G401.6 (cell line): ENCODE data around the gene TRHDE.

Experiments used
- FAIRE-seq: peaks from 2 replicates; lab custom pipeline; 2012; peaks lifted over from hg19 to GRCh38; lab: Jason Lieb, UNC

TRHDE gene

DNA sequence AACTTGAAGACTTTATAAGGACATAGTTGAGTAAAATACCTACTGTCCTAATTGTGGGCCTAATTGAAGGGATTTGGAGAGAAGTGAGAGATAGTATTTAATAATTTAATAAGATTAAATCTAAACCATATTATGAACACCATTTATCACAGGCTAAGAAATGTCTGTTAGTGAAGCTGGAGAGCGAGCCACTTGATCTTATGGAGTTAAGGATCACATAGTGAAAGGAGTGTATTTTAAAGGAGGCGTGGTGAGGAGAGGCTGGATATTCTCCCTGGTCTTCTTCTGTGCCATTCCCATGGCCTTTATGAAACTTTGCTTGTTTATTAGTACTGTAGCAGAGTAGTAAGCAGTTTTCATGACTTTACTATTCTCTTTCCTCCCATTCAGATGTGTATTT, 172.4 kb downstream of the TRHDE start:
- FAIRE-seq = no peak

DNA sequence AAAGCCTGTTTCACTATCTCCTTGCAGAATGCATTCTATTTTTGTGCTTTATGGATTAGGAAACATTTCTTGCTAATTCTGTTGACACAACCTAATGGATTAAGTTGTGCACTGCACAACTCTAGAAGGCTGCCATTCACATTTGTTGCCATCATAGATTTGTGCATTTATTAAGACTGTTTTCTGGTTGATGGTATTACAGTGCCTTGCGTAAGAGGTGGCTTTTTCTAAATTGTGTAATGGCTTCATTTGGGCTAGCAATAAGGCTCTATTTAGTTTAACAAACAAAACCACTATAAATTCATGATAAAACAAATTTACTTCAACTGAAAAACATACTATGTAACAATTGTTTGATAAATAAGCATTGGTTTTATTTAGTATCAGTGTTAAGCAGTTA, 175.9 kb downstream of the TRHDE start:
- no peak for FAIRE-seq

DNA sequence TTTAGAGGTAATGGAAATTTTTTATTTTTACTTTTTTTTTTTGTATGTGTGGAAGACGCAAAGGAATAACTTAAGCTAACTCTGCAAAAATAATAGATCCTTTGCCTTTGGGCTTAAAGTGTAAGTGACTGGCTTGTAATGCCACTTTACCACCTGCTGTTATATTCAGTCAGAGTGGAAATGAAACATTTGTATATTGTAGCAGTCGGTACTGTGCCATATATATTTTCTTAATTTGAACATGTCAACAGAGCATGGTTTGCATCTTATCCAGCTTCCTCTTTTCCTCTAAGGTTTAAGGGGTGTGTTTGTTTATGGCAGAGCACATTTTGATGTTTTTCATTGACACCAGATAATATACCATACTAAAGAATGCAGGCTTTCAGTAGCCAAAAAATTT, 176.6 kb downstream of the TRHDE start:
- FAIRE-seq = no peak

DNA sequence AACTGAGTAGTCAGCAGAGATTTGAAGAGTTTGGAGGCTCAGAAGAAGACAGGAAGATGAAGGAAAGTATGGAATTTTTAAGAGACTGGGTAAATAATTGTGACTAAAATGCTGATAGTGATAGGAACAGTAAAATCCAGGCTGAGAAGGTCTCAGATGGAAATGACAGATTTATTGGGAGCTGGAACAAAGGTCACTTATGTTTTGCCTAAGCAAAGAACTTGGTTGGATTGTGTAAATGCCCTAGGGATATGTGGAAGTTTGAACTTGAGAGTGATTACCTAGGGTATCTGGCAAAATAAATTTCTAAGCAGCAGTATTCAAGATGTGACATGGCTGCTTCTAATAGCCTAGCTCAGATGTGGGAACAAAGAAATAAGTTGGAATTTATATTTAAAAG, 180.9 kb downstream of the TRHDE start:
- no peak for FAIRE-seq

DNA sequence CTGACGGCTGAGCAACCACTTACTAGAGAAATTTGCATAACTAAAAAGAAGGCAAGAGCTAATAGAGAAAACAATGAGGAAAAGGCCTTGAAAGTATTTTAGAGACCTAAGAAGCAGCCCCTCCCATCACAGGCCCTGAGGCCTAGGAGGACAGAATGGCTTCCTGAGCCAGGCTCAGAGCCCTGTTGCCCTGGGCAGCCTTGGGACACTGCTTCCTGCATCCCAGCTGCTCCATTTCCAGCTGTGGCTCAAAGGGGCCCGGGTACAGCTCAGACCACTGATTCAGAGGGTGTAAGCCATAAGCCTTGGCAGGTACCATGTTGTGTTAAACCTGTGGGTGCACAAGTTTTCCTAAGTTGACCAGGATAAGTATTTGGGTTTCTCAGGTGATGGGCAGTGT, 181.4 kb downstream of the TRHDE start:
- no peak for FAIRE-seq

DNA sequence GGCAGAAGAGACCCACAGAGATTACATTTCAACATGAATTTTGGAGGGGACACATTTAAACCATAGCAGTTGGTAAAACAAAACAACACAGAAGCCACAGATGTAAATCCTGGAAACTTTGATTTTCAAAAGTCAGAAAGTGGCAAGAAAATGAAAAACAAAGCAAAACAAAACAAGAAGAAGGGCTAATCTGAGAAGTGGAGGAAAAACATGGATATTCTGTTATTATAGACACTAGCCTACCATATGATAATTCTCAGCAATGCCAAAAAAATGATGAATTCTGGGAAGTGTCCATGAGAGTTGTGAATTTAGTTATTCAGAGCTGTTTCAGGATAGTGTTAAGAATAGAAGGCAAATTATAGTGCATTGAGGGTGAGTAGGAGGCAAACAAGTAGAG, 192.3 kb downstream of the TRHDE start:
- no peak for FAIRE-seq

DNA sequence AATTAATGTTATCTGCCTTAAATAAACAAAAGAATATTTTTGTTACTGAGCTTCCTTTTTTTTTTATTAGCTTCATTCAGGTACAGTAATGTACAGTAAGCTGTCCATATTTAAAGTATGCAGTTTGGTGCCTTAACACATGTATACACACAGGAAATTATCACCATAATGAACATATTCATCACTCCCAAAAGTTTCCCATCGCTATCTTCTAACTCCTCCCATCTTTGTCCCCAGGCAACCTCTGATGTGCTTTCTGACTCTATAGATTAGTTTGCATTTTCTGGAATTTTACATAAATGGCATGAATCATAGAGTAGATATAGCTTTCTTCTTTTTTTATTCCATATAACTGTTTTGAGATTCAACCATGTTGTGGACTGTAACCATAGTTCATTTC, 193.0 kb downstream of the TRHDE start:
- no peak for FAIRE-seq

DNA sequence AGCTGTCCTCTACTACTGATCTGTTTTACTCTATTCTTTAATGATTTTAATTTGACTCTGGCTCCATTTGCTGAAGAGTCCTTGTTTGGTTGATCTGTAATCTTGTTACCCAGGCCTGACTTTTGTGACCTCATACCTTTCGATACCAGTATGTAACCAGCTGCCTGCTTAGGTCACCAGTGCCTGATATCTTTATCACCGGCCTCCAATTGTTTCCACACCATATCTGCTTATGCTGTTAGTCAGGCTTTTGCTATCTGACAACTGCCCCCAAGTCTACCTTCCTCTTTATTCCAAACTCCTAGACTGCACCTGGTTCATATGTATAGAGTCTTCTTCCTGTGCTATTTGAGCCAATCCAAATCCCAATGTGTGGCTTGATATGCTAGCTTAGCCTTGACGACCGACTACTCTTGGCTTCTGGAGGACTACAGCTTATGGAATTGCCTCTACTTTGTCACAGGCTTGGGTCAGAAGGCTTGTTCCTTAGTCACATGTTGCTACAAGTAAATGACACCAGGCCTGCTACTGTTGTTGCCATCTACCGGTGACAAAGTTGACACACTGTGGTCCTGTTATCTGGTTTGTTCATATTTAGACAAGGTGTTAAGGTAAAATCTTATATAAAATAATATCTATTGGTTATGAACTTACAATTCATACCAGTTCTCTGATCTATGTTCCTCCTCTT, 193.9 kb downstream of the TRHDE start:
- no peak for FAIRE-seq

DNA sequence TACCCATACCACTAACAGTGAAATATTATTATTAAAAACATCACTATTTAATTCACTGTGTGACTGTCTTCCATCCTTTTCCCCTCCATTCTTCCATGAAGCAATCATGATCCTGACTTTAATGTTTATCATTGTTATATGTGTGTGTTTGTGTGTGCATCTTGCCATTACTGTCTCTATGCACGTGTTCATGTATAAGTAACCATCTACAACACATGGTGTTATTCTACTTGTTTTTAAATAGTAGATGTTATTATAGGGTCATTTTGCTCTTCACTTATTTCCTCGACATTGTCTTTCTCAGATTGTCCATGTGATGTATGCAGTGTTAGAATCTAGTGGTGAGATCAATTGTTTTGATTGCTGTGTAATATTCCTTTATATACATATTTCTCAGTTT, 195.8 kb downstream of the TRHDE start:
- FAIRE-seq = no peak

DNA sequence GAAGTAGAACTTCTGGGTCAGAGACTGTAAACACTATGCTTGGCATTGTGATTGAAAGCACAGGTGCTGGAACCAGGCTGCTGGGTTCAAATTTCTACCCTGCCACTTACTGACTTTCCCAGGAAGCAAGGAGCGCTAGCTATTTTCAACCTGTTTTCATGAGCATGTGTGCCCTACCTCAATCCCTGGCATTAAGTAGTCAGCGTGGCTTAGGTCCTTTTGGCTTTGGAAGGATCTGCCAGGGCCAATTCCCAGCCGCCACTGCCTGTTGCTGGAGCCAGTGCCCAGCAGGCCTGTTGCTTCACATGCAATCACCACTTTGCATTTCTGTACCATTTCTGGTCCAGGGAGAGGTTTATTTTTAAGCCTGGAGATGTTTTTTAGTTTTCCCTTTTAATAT, 196.3 kb downstream of the TRHDE start:
- no peak for FAIRE-seq

DNA sequence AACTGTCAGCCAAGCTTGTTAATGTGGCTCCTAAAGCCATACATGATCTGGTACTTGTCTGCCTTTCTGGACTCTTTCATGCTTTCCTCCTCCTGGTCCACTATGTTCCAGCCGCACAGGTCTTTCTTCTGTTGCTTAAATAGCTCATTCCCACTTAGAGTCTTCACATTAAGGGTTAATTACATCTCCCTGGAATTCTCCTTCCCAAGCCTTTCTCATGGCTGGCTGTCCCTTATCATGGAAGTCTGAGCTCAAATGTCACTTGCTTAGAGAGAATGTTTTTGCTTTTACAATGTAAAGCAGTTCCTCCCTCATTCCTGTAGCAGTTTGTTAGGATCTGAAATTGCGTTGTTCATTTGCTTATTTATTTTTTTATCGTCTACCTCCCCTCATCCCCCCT, 199.6 kb downstream of the TRHDE start:
- no peak for FAIRE-seq

DNA sequence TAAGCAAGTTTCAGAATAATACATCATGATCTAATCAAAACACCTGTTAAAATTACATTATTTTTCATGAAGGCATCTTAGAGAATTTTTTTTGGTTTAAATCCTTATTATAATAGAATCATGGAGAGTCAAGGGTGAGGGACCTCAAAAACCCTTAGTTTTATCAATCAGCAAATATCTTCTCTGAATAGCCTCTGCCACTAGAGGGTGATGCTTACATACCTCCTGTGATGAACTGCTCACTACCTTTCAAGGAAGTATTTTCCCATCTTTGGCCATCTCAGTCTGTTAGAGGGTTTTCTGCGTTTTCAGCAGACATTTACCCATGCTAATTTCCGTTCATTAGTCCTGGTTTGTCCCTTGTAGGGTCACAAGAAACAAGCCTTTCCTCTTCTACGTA, 200.2 kb downstream of the TRHDE start:
- no peak for FAIRE-seq

DNA sequence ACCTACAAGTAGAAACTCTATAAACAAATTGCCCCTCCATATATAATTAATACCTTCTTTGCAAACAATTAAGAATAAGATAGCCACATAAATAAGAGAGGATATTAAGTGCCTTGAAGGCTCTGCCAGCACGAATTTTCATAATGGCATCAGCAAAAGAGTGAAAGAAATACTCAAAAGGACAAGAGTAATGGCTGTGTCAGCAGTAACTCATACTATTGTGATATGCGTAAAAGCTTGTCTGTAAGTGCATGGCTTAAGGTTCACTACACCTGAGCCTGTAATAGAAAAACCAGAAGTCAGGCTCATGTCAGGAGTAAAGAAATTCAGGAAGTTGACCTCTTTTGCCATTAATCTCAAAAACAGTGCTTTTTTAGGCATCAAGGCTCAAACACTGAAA, 204.1 kb downstream of the TRHDE start:
- no peak for FAIRE-seq

DNA sequence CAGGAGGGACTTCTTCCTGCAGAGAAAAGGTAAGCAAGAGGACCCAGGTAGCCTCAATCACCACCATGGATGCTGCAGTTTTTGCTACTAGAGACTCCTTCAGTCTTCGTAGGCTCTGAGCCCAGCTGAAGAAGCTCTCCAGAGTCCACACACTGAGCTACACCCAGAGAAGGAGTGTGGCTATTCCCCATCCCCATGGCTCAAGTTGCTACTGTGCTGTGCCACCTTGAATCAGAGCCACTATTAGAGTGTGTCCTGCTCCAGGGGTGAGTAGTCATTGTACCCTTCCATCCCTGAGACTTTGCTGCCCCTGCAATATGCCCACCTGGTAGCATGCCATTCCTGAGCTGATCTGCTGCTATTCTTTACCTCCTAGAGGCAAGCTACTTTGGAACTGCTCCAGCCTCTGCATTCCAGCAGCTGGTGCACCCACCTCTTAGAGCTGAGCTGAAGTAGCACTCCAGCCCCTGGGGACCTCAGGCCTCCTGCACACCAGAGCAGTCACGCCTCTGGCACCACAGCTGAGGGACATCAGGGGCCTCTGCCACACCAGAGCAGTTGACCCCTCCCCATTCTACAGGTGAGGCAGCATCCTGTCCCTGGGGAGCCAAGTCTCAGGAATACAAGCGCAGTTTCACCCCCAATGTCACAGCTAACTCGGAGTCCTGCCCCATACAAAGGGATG, 213.0 kb downstream of the TRHDE start:
- FAIRE-seq = no peak

DNA sequence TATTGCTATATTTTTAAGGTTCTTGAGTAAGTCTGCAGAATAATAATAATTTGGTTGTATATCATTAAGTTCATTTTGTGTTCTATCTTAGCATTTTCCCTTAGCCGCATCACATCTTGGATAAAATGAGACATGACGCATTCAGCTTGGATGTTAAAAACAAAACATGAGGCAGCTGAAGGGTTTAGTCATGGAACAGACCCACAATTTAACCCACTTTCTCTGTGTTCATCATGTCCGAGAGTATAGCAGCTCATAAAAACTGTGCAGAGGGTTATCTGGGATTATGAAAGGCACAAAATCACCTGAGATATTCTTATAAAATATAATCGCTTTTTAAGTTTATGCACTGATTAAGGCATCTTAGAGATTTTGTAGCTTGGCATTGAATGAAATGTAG, 219.3 kb downstream of the TRHDE start:
- no peak for FAIRE-seq

DNA sequence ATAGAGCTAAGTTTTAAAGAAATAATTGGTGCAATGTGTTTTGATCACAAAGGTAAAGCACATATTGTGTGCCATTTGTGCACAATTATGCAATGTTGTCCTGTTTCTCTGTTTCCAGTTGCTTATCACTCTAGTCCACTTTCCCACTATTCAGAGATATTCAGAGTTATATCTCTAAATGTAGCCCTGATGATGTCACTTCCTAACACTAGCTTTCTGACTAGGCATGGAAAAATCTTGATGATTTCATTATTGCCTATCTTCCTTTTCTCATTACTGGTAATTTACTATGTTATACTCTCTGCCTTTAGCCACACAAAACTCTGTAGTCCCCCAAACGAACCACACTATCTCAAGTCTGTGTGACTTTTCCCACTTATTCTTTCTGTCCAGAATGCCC, 221.2 kb downstream of the TRHDE start:
- no peak for FAIRE-seq

DNA sequence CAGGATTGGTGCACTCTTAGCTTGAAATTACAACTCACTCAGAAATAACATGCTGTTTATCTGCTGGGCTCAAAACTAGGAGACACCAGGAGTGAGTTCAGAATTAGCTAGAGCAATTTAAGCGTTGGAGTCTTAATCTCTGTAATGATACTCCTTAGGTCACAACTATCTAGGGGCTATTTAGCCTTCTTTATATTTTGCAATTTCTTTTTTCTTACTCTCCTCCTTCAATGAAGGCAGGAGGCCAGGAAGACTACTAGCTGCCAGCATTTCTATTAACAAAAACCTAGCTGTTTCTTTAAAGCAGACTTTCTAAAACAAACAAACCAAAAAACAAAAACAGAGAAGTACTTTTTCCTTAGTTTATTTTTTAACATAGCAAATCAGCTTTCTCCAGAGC, 226.2 kb downstream of the TRHDE start:
- FAIRE-seq = no peak

DNA sequence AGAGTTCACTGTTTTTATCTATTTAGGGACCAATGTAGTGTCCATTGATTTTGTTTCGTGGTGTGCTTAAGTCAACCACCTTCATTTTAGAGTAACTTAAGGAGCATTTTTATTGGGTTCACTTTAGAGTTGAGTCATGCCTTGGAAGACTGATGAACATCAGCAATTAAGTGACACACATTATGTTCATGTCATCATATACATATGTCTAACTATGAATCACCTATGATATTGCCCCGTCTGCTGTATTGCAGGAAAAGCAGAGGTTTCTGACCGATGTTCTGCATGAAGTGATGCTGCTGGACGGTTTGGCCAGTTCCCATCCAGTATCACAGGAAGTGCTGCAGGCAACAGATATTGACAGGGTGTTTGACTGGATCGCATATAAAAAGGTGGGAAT, 227.1 kb downstream of the TRHDE start:
- no peak for FAIRE-seq

DNA sequence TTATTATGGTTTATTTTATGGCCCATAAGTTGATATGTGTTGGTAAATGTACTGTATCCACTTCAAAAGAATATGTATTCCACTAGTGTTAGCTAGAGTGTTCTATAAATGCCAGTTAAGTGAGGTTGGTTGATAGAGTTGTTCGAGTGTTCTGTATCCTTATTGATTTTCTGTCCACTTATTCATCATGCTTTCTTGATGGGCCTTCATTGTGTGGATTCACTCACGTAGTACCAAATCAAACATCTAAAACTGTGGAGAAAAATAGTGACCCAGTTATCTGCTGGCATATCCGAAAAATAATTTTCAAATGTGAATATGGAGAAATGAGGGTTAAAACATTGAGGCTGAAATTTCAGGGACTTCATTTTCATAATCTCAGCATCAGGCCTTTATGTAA, 230.4 kb downstream of the TRHDE start:
- FAIRE-seq = no peak

DNA sequence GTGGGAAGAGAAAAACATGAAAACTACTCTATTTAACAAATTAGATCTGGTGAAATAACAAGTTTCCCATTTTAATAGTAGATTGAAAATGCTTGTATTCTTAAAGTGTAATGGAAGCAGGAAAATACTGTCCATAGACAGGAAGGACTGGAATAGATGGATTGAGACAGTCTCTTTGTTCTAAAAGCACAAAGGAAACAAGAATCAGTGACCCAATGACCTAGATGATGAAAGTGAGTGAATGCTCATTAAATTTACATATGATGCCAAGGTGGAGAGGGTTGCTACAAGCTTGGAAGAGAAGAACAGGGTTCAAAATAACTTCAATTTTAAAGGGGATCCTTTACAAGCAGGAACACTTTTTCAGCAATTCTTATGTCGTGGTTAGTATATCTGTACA, 233.1 kb downstream of the TRHDE start:
- FAIRE-seq = no peak

DNA sequence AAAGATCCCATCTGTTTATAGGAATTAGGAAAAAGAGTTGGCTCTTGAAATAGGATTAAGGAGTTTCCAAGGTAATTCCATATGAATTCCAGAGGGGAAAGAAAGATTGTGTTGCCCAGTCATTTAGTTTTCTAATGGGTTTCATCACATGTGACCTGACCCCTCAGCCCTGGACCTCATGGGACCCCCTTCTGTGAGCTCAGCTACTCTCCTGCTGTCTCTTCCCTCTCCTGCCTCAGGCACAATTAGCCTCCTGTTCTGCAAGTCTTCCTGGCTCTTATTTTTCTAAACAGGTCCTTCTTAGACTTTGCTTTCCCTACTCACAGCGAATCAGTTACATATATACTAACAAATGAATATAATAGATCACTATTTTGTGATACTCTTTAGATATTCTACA, 237.7 kb downstream of the TRHDE start:
- no peak for FAIRE-seq

DNA sequence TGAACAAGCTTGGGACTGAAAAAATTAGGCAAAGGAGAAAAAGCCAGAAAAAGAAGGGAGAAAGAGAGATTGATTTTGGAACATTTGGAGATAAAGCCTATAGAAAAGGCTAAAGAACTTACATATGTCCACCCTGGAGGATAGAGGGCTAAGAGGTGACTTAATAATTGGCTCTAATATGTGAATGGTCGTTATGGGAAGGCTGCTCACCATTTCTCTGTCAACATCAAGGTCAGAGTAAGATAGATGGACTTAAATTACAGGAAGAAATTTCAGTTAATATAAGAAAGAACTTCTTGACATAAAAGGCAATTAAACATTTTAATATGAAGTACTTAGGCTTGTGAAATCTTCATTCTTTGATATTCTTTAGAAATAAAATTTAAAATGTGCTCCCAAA, 238.6 kb downstream of the TRHDE start:
- no peak for FAIRE-seq

DNA sequence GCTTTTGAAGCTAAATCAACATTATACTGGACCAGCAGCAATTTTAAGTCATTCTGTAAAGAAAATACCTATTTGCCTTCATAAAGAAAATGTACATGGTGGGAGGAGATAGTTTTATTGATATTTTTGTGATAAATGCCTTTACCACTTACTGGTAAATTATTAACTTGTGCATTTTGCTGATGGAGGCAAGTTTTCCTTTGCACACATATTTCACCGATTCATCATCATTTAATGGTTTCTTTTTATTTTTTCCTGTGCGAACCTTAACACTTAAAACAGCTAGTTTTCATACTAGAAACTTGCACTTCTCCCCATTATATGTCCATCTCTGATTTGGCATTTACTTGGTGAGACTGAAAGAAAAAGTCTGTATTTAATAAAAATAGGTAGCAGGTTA, 239.3 kb downstream of the TRHDE start:
- FAIRE-seq = no peak

DNA sequence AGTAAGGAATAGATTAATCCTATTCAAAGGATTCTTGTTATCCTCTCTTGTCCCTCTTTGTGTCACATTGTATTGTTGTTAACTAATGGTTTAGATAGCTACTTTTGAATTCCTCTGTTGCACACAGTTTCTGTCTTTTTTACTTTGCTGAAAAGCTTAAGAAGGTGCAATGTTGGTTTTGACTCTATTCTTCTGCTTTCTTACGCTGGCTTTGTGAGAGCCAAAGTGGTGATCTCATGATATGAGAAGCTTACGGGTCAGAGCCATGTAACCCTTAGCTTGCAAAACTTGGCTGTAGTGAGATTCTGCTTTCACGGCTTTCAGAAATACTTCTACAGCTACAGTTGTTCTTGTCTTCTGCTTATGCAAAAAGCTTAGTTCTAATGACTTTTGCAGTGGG, 239.7 kb downstream of the TRHDE start:
- FAIRE-seq = no peak
